ENCODE data around the gene TMEM217. TPM values are rescaled to one million over a fixed set of nuclear protein-coding genes. Genes with fewer than 3 reads are reported as not detected.

Gene TMEM217
- 0.23 and 1.2 TPM in 2 replicates for total RNA-seq

DNA sequence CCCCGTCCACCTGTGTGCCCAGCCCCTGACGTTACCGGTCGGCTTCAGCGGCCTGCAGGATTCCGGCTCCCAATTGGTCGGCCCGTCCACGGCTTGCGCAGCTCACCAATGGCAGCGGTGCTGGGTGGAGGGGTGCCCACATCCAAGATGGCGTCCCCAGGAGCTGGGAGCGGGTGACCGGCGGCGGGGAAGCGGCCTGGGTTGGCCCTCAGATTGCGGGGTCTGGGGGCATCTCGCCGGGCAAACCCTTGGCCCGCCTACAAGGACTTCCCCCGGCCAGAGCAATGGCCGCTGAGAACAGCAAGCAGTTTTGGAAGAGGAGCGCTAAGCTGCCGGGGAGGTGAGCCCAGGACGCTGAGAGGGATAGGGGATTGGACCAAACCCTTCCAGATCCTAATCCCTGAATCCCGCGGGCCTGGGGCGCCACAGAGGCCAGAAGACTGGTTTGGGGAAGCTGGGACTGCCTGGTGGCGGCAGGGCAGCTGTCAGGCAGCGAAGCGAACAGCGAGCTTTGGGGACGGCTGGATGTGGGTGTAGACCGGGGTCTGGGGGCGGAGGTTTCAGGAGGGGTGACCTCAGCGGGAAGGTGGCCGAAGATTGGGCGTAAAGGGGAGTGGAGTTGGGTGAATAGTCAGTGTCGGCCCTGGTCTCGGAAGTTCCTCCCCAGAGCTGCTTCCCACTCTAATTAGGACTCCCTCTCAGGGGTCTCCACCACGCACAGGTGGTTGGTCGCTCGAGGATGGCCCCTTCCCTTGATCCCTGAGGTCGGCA lies at the start of gene TMEM217, which contains the start of gene TBC1D22B:
TMEM217 (minus strand) TSS at position 511 of the 771 bp plus-strand sequence. CDS start 39,114 bp downstream, outside the sequence.
TBC1D22B (plus strand) TSS at position 139 of the 771 bp plus-strand sequence; CDS start at position 285, 146 bp downstream.

DNA sequence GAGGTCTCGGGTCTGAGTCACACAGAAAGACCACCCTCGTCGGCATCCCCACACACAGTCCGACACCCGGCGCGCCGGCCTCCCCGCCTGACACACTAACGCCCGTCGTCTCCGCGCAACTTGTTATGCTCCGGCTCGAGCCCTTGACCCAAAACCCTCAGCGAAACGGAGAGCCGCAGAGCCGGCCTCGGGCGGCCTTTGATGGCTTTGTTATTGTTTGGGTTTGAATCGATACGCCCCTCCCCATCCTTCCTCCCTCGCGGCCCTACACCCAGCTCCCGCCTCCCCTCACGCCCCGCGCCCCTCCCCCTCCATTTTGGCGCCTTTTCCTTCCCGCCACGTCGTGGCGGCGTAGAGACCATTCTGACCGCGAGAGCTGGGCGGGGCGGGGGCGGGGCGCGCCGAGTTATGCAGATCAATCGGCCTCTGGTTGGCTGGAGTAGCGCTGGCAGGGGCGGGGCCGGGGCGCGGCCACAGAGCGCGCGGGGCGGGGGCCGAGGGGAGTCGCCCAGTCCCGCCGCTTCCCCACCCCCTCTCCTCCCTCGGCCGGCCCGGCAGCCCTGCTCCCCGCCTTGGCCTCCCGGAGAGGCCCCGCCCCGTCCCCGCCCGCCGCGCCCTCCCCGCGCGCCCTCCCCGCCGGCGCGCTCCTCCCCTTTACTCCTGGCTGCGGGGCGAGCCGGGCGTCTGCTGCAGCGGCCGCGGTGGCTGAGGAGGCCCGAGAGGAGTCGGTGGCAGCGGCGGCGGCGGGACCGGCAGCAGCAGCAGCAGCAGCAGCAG lies 88.3 kb downstream of the TMEM217 start, which contains the start of gene PIM1:
PIM1 (plus strand) TSS at position 657 of the 777 bp plus-strand sequence. CDS start 424 bp downstream, outside the sequence.

Other genes with a start within 250 kb of the TMEM217 start
- 16.2 and 49.0 TPM in 2 replicates for gene PIM1, start 88.0 kb downstream of the TMEM217 start, total RNA-seq
- gene TBC1D22B, start 372 bp downstream of the TMEM217 start, total RNA-seq = 7.4 and 8.6 TPM in 2 replicates
- 20.6 and 21.5 TPM in 2 replicates for gene RNF8, start 95.8 kb upstream of the TMEM217 start, total RNA-seq
- 16.9 and 17.8 TPM in 2 replicates for gene CMTR1, start 175.1 kb upstream of the TMEM217 start, total RNA-seq
- 61.3 and 65.6 TPM in 2 replicates for gene CCDC167, start 241.7 kb upstream of the TMEM217 start, total RNA-seq